NT2/D1 (cell line): ENCODE measurements around the gene ABCC3.

ENCODE experiments used
- YY1 ChIP-seq: IDR thresholded peaks from 2 replicates; pipeline ENCODE4 v1.6.1; 2011; ENCODE audit not compliant: insufficient read length, insufficient read depth
- ZNF274 ChIP-seq: IDR thresholded peaks from 2 replicates; pipeline ENCODE4 v1.6.1; 2011; ENCODE audit warnings: mild to moderate bottlenecking, low read depth, low read length

DNA sequence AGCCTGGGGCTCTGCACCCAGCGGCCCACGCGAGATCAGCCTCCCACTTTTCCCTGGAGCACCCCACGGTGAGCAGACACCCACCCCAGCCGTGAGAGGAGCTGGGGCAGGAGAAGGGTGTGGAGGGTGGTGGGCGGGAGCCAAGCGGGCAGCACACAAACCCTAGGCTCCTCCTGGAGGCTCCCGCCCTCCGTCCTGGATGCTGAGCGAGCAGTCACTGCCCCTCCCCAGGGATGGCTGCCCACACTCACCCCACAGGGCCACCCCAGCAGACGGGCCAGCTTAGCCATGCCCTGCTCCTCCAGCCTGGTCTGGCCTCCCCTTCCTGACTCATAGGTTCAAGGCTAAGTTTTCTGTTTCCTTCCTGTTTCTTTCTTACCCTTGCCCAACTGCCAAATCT is 15.7 kb upstream of the ABCC3 start:
- TF ChIP-seq ZNF274 (no peak), YY1 (no peak)
